Stimulated activated CD4-positive, alpha-beta T cell treated with anti-CD3 and anti-CD28 coated beads, Interleukin-1b, Interleukin-23, amount 100 ng/mL, for 24 hours (primary cell): ENCODE data around the gene INPP4B.

Experiments
- DNase-seq, 4 experiments: peaks; one replicate each; pipeline ENCODE4 v3.0.0-alpha.2; 2020; ENCODE audit warnings: low read depth in 4 of 4, low spot score in 1 of 4

The INPP4B gene

GRCh38 chr4:142043509-142043908 lies 802.6 kb downstream of the INPP4B start:
- DNase-seq = no peak

GRCh38 chr4:142041788-142042187 lies 804.3 kb downstream of the INPP4B start:
- DNase-seq = no peak

GRCh38 chr4:142040043-142040442 lies 806.1 kb downstream of the INPP4B start:
- DNase-seq = no peak

GRCh38 chr4:142036795-142037583 lies 809.1 kb downstream of the INPP4B start:
- DNase-seq = no peak

GRCh38 chr4:142035566-142035965 lies 810.5 kb downstream of the INPP4B start:
- no peak for DNase-seq

GRCh38 chr4:142034101-142034500 lies 812.0 kb downstream of the INPP4B start:
- DNase-seq = no peak

- no peak for DNase-seq
Observed at GRCh38 chr4:142030010-142030409, 816.1 kb downstream of the INPP4B start.

- DNase-seq = no peak
Observed at GRCh38 chr4:142021761-142022160, 824.3 kb downstream of the INPP4B start.

GRCh38 chr4:142021181-142021580 lies 824.9 kb downstream of the INPP4B start:
- no peak for DNase-seq

GRCh38 chr4:142016031-142016430 lies 830.1 kb downstream of the INPP4B start:
- no peak for DNase-seq

- DNase-seq = no peak
Observed at GRCh38 chr4:142009751-142010150, 836.4 kb downstream of the INPP4B start.

- DNase-seq = no peak
Observed at GRCh38 chr4:142005519-142005918, 840.6 kb downstream of the INPP4B start.

- DNase-seq = no peak
Observed at GRCh38 chr4:141999446-142000143, 846.5 kb downstream of the INPP4B start.

- no peak for DNase-seq
Observed at GRCh38 chr4:141995056-141995455, 851.0 kb downstream of the INPP4B start.

GRCh38 chr4:141977433-141977832 lies 868.7 kb downstream of the INPP4B start:
- no peak for DNase-seq
